Vagina (tissue), 2 donors: ENCODE measurements around the gene HOXD8.

Experiments used
- CTCF ChIP-seq, 3 experiments: fragments of 450-650 bp in 2 of 3; fragments of 200-600 bp in 1 of 3; sonication (generic) in 1 of 3; IDR thresholded peaks; one replicate each; pipeline ENCODE4 v1.5.1; 2017 to 2019; ENCODE audit warnings: antibody characterized with exemption in 3 of 3, mild to moderate bottlenecking in 2 of 3, moderate library complexity in 2 of 3
- POLR2AphosphoS5 ChIP-seq, 2 donors: sonication (generic); formaldehyde crosslinking; IDR thresholded peaks; one replicate each; pipeline ENCODE4 v1.9.0; 2017; ENCODE audit warnings: antibody characterized with exemption in 2 of 2, mild to moderate bottlenecking in 2 of 2, low read depth in 1 of 2; ENCODE audit not compliant: insufficient read depth in 1 of 2

DNA sequence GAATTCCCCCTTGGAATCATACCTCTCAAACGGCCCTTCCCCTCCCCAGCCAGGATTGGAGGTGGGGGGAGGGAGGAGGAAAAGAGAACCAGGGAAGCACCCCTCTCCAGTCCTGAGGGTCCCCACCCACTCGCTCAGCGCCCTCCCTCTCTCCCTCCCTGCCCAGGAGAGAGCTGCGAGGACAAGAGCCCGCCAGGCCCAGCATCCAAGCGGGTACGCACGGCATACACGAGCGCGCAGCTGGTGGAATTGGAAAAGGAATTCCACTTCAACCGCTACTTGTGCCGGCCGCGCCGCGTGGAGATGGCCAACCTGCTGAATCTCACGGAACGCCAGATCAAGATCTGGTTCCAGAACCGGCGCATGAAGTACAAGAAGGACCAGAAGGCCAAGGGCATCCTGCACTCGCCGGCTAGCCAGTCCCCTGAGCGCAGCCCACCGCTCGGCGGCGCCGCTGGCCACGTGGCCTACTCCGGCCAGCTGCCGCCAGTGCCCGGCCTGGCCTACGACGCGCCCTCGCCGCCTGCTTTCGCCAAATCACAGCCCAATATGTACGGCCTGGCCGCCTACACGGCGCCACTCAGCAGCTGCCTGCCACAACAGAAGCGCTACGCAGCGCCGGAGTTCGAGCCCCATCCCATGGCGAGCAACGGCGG lies 42.0 kb downstream of the HOXD8 start:
- TF ChIP-seq CTCF (IDR thresholded peaks at IDR 0.05) (no peak), POLR2AphosphoS5 (IDR thresholded peaks at IDR 0.05; ENCODE audit: insufficient read depth in 1 of 2, low read depth in 1 of 2) (no peak)
